A549 (cell line): ENCODE data around the gene PPP4R2.

Experiments used
- CEBPB ChIP-seq, 2 experiments: fragments of >200 bp in 1 of 2; sonication (Bioruptor Twin) in 1 of 2; formaldehyde crosslinking in 1 of 2; IDR thresholded peaks; 2 replicates each; pipeline ENCODE4 v1.6.1; 2012 to 2016
- CTCF ChIP-seq: fragments of >200 bp; sonication (Bioruptor Twin); formaldehyde crosslinking; IDR thresholded peaks from 3 replicates; pipeline ENCODE4 v1.5.1; 2016
- POLR2A ChIP-seq: IDR thresholded peaks from 2 replicates; pipeline ENCODE4 v1.6.1; 2012; ENCODE audit warnings: mild to moderate bottlenecking, low read length
- SMC3 ChIP-seq: fragments of >200 bp; sonication (Bioruptor Twin); formaldehyde crosslinking; IDR thresholded peaks from 3 replicates; pipeline ENCODE4 v1.6.1; 2018; ENCODE audit warnings: inconsistent platforms

GRCh38 chr3:73107215-73107614, 110.6 kb downstream of the PPP4R2 start:
- TF ChIP-seq CEBPB (IDR thresholded peaks at IDR 0.05) (no peak), CTCF (no peak), POLR2A (no peak), SMC3 (no peak)
